GM21515 (cell line): ENCODE data around the gene INIP.
A peak's percentile ranks its signal among the peaks of the same experiment; 100 is the strongest.

Experiments
- ATAC-seq: cut with Tn5 transposase; IDR thresholded peaks from one replicate; pipeline ENCODE4 v1.9.1; 2021; ENCODE audit not compliant: unreplicated experiment

INIP gene

GRCh38 chr9:112717661-112718331 lies at the start of gene INIP:
Gene INIP, minus strand, starts transcription at chr9:112718117. Its CDS starts 1,632 bp downstream, at chr9:112716485.
- peak; percentile 96 for ATAC-seq

GRCh38 chr9:112765281-112765680 lies 47.4 kb upstream of the INIP start:
- no peak for ATAC-seq

- ATAC-seq: no peak
Observed at GRCh38 chr9:112764837-112765236, 46.9 kb upstream of the INIP start.

- ATAC-seq: no peak
Observed at GRCh38 chr9:112764344-112764743, 46.4 kb upstream of the INIP start.

- ATAC-seq: no peak
Observed at GRCh38 chr9:112762726-112763518, 45.0 kb upstream of the INIP start.

- ATAC-seq: no peak
Observed at GRCh38 chr9:112761912-112762655, 44.2 kb upstream of the INIP start.

GRCh38 chr9:112760821-112761220 lies 42.9 kb upstream of the INIP start:
- no peak for ATAC-seq

GRCh38 chr9:112757940-112758339 lies 40.0 kb upstream of the INIP start:
- ATAC-seq: no peak

GRCh38 chr9:112757282-112757883 lies 39.5 kb upstream of the INIP start:
- ATAC-seq: no peak

GRCh38 chr9:112755675-112756074 lies 37.8 kb upstream of the INIP start:
- ATAC-seq: no peak

GRCh38 chr9:112755016-112755427 lies 37.1 kb upstream of the INIP start:
- ATAC-seq: no peak

GRCh38 chr9:112754578-112754977 lies 36.7 kb upstream of the INIP start:
- no peak for ATAC-seq

- no peak for ATAC-seq
Observed at GRCh38 chr9:112753725-112754124, 35.8 kb upstream of the INIP start.

GRCh38 chr9:112752334-112753125 lies 34.6 kb upstream of the INIP start:
- ATAC-seq: no peak

GRCh38 chr9:112751056-112751795 lies 33.3 kb upstream of the INIP start:
- peak; percentile 36 for ATAC-seq

GRCh38 chr9:112750764-112751055 lies 32.8 kb upstream of the INIP start:
- ATAC-seq: no peak

- ATAC-seq: peak; percentile 79
Observed at GRCh38 chr9:112750016-112750763, 32.3 kb upstream of the INIP start, which contains the start of gene SNX30. Gene SNX30, plus strand, starts transcription at chr9:112750760. Its CDS starts 242 bp downstream, at chr9:112751002.

GRCh38 chr9:112747094-112747493 lies 29.2 kb upstream of the INIP start:
- ATAC-seq: no peak

GRCh38 chr9:112744177-112744576 lies 26.3 kb upstream of the INIP start:
- ATAC-seq: no peak
